ENCODE data around the gene BAHCC1.

The BAHCC1 gene

GRCh38 chr17:81455387-81455786 lies 60.1 kb downstream of the BAHCC1 start:
- Histone ChIP-seq H3K9ac (ENCODE audit: low read depth, low read length, poor library complexity, severe bottlenecking) (peak overlapping the region; percentile 95), H4K20me1 (ENCODE audit: insufficient read depth, low read length, poor library complexity, severe bottlenecking) (peaks cover 5% of the 10 kb centered on the region), H3K4me2 (ENCODE audit: low read depth, low read length, poor library complexity, severe bottlenecking) (peak overlapping the region; percentile 83), H2AFZ (ENCODE audit: low read length) (no peak overlapping the region), H3K4me3 (ENCODE audit: low read length, poor library complexity, severe bottlenecking) (peak overlapping the region; percentile 73), H3K9me2 (replicated peaks; ENCODE audit: low read depth, low read length) (no peaks in the 10 kb centered on the region), H3F3A (ENCODE audit: low read depth) (no peaks in the 10 kb centered on the region), H3K36me3 (ENCODE audit: insufficient read depth, low read length) (peaks cover 5% of the 10 kb centered on the region; the same call in 1 of the 2 replicates), H3K79me2 (ENCODE audit: insufficient read depth, low read length) (peaks cover 63% of the 10 kb centered on the region), H3K4me1 (ENCODE audit: insufficient read depth, low read length, poor library complexity, severe bottlenecking) (peaks cover 56% of the 10 kb centered on the region), H3K9me3 (ENCODE audit: insufficient read depth, low read depth, low read length) (no peaks in the 10 kb centered on the region), H3K27me3 (ENCODE audit: insufficient read depth, low read length, poor library complexity, severe bottlenecking) (no peaks in the 10 kb centered on the region)
- TF ChIP-seq EZH2phosphoT487 (IDR thresholded peaks at IDR 0.05; ENCODE audit: borderline replicate concordance): no peak
- TF ChIP-seq, protein P1, sequence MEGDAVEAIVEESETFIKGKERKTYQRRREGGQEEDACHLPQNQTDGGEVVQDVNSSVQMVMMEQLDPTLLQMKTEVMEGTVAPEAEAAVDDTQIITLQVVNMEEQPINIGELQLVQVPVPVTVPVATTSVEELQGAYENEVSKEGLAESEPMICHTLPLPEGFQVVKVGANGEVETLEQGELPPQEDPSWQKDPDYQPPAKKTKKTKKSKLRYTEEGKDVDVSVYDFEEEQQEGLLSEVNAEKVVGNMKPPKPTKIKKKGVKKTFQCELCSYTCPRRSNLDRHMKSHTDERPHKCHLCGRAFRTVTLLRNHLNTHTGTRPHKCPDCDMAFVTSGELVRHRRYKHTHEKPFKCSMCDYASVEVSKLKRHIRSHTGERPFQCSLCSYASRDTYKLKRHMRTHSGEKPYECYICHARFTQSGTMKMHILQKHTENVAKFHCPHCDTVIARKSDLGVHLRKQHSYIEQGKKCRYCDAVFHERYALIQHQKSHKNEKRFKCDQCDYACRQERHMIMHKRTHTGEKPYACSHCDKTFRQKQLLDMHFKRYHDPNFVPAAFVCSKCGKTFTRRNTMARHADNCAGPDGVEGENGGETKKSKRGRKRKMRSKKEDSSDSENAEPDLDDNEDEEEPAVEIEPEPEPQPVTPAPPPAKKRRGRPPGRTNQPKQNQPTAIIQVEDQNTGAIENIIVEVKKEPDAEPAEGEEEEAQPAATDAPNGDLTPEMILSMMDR (conservative IDR thresholded peaks at IDR 0.05; ENCODE audit: low read length): no peak

- H3K79me2 ChIP-seq (ENCODE audit: insufficient read depth, low read length): peaks cover 63% of the 10 kb centered on the region
- H3K27me3 ChIP-seq (ENCODE audit: insufficient read depth, low read length, poor library complexity, severe bottlenecking): no peaks in the 10 kb centered on the region
- H3F3A ChIP-seq (ENCODE audit: low read depth): no peaks in the 10 kb centered on the region
- peak overlapping the region; percentile 95 for H3K9ac ChIP-seq (ENCODE audit: low read depth, low read length, poor library complexity, severe bottlenecking)
- peak overlapping the region; percentile 73 for H3K4me3 ChIP-seq (ENCODE audit: low read length, poor library complexity, severe bottlenecking)
- H2AFZ ChIP-seq (ENCODE audit: low read length): no peak overlapping the region
- H3K4me2 ChIP-seq (ENCODE audit: low read depth, low read length, poor library complexity, severe bottlenecking): peak overlapping the region; percentile 83
- H4K20me1 ChIP-seq (ENCODE audit: insufficient read depth, low read length, poor library complexity, severe bottlenecking): peaks cover 5% of the 10 kb centered on the region
- TF ChIP-seq, protein P1 (conservative IDR thresholded peaks at IDR 0.05; ENCODE audit: low read length): no peak
- TF ChIP-seq EZH2phosphoT487 (IDR thresholded peaks at IDR 0.05; ENCODE audit: borderline replicate concordance): no peak
- peaks cover 56% of the 10 kb centered on the region for H3K4me1 ChIP-seq (ENCODE audit: insufficient read depth, low read length, poor library complexity, severe bottlenecking)
- H3K9me3 ChIP-seq (ENCODE audit: insufficient read depth, low read depth, low read length): no peaks in the 10 kb centered on the region
- H3K36me3 ChIP-seq (ENCODE audit: insufficient read depth, low read length): peaks cover 10% of the 10 kb centered on the region; the same call in 1 of the 2 replicates
- no peaks in the 10 kb centered on the region for H3K9me2 ChIP-seq (replicated peaks; ENCODE audit: low read depth, low read length)
Observed at GRCh38 chr17:81456091-81456490, 60.8 kb downstream of the BAHCC1 start.

- H3K4me1 ChIP-seq (ENCODE audit: insufficient read depth, low read length, poor library complexity, severe bottlenecking): peaks cover 56% of the 10 kb centered on the region
- no peaks in the 10 kb centered on the region for H3F3A ChIP-seq (ENCODE audit: low read depth)
- no peaks in the 10 kb centered on the region for H3K9me3 ChIP-seq (ENCODE audit: insufficient read depth, low read depth, low read length)
- TF ChIP-seq, protein P1 (conservative IDR thresholded peaks at IDR 0.05; ENCODE audit: low read length): no peak
- no peak for TF ChIP-seq EZH2phosphoT487 (IDR thresholded peaks at IDR 0.05; ENCODE audit: borderline replicate concordance)
- peak overlapping the region; percentile 83 for H3K4me2 ChIP-seq (ENCODE audit: low read depth, low read length, poor library complexity, severe bottlenecking)
- H3K9me2 ChIP-seq (replicated peaks; ENCODE audit: low read depth, low read length): no peaks in the 10 kb centered on the region
- H3K9ac ChIP-seq (ENCODE audit: low read depth, low read length, poor library complexity, severe bottlenecking): peak overlapping the region; percentile 95
- peaks cover 5% of the 10 kb centered on the region for H4K20me1 ChIP-seq (ENCODE audit: insufficient read depth, low read length, poor library complexity, severe bottlenecking)
- H2AFZ ChIP-seq (ENCODE audit: low read length): no peak overlapping the region
- H3K36me3 ChIP-seq (ENCODE audit: insufficient read depth, low read length): peaks cover 10% of the 10 kb centered on the region; the same call in 1 of the 2 replicates
- no peaks in the 10 kb centered on the region for H3K27me3 ChIP-seq (ENCODE audit: insufficient read depth, low read length, poor library complexity, severe bottlenecking)
- peaks cover 60% of the 10 kb centered on the region for H3K79me2 ChIP-seq (ENCODE audit: insufficient read depth, low read length)
- peak overlapping the region; percentile 73 for H3K4me3 ChIP-seq (ENCODE audit: low read length, poor library complexity, severe bottlenecking)
Observed at GRCh38 chr17:81456798-81457197, 61.5 kb downstream of the BAHCC1 start.
